SHP77 (cell line): ENCODE data around the gene SLCO2A1.

Experiments used
- DNase-seq, 2 experiments: peaks; one replicate each; lab custom pipeline; 2025; lab: John Stamatoyannopoulos, UW

The SLCO2A1 gene

DNA sequence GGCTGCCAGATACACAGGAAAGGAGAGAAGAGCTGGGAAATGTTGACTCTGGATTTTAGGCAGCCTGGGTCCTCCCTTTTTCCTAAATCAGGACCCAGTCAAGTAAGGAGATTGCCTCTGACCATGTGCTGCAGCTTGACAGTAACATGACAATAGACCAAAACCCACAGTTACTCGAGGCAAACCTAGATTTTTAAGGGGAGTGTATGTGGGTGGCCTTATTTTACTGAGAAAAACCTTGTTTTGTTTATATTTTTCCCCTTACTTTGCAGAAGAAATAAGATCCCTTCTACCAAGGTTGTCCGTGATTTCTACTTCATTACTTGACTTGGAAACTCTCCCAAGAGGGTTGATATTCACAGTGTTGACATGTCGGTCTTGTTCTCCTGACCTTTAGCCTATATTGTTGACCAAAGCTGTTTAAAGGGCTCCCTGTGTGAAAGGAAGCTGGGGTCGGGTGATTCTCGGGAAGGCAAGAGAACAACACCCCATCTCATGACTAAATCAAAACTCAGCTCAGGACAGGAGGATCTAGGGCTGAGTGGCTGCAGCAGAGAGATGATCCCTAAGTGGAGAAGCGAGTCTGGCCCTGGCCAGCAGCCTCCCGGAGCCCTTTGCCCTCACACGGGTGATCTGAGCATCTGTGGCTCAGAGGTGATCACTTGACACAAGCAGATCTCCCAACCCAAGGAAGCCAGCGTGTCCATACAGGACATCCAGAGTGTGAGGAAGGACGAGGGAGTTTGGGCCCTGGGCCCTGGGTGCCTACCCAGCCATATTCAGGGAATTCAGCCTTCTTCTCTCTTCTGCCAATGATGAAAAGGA lies 31.0 kb upstream of the SLCO2A1 start:
- DNase-seq: no peak

DNA sequence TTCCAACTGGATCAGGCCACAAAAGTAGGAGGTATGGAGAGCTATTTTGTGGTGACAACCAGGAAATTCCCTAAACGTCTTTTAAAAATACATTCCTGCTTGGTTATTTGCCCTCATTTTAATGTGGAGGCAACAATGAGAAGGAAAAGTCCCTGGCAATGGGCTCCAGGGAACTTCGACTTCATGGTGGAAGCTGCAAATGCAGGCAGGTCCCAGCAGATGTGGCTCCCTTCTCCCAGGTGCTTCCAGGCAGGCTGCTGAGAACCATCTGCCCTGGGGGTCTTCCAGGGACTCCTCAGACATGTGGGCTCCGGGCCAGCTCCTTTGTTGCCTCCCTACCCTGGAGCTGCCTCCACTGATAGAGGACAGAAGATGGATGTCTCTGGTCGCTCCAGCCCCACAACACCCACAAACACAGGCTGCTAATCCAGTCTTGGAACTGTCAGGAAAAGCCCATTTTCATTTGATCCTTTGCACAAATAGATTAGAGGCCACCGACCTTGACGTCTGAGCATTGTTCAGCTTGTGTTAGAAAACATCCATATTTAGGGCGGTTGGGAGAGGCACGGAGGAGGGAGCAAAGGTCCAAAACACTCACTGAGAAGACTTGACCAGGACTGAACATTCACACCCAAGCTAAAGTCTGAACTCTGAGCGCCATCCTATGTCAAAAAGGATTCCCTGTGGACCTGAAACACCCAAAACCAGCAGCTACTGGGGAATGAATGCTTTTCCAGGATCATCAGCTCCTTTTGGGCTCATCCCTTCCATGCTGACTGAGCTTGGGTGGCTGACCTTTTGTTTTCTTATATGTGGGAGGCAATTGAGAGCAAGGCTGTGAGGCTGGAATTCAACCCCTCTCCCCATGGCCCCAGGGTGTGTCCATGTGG lies 30.2 kb upstream of the SLCO2A1 start:
- DNase-seq: no peak

- no peak for DNase-seq
These were observed 29.4 kb upstream of the SLCO2A1 start for GRCh38 chr3:134059035-134059601.

GRCh38 chr3:134057654-134058110 lies 28.0 kb upstream of the SLCO2A1 start:
- DNase-seq: no peak

DNA sequence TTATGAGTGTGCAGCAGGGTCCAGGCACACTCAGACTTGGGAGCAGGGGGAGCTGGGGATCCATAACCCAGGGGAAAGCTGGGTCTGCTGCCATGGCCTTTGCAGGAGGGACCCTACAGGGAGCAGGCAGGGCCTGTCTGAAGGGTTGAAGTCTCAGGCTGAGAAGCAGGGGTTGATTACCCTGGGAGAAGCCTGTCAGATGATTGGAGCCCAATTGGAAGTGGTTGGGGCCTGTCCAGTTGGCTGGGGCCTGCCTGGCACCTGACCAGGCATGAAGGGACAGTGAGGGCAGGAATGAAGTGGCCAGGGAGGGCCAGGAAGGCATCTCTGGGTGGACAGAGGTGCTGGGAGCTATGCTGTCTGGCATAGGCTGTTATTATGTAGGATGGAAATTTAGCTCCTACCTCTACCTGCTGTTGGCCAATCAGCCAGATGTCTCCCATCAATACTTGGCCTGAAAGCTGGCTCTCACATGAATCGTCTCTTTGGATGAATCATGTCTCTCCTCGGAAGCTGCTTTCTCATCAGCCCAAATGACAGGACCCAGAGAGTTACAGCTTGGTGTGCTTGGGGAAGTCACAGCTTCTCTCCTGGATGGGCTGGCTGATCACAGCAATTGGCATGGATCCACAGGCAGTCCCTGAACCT lies 27.4 kb upstream of the SLCO2A1 start:
- DNase-seq: no peak

DNA sequence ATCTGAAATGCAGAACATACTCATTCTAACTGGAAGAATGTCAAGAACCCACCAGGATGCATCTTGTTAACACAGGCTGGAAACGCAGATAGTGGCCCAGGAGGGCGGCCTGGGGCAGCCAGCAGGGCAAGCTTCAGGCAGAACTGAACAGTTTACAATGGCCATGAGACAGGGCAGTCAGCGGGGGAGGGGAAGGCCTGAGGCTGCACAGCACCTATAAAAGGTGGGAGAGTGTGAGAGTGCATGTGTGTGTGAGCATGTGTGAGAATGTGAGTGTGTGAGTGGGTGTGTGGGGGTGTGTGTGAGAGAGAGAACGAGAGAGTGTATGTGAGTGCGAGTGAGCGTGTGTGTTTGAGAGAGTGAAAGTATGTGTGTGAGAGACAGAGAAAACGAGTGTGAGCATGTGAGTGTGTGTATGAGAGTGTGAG lies 26.8 kb upstream of the SLCO2A1 start:
- no peak for DNase-seq

DNA sequence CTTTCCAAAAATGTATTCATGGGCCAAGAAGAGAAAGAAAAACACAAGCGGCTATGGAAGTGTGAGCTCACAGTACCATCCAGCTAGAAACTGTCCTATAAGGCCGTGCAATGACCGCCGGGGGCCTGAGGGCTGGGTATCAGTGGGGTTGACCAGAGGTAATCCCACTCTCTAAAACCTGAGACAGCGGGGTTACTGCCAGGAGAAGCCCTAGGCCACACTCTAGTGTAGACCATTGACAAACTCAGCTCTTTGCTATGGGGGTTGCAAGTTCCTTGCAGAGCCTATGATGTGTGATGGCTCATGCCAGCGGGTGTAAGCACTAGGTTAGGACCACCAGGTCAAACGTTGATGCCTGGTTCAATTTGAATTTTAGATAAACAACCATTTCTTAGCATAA lies 25.9 kb upstream of the SLCO2A1 start:
- no peak for DNase-seq

DNA sequence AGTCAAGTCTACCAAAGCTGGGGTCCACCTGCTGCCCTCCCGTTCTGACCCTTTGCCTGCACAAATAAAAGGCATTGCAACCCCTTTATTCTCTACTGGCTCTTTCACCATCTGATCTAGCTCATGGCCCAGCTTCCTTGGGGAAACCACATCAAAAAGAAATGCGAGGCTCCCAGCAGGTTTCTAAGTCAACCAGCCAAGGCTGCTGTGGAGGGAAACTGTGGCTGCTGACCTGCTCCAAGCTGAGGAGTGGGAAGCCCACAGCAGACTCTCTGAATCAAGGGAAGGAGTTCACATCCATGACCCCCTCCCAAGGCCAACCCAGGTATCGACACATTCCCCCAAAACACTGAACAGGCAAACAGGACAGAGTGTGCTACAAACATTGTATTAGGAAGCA lies 25.2 kb upstream of the SLCO2A1 start:
- no peak for DNase-seq

GRCh38 chr3:134054231-134054630 lies 24.5 kb upstream of the SLCO2A1 start:
- DNase-seq: no peak

- no peak for DNase-seq
These were observed 22.6 kb upstream of the SLCO2A1 start for GRCh38 chr3:134052370-134052769.

- DNase-seq: no peak
These were observed 20.0 kb upstream of the SLCO2A1 start for GRCh38 chr3:134049676-134050075.

DNA sequence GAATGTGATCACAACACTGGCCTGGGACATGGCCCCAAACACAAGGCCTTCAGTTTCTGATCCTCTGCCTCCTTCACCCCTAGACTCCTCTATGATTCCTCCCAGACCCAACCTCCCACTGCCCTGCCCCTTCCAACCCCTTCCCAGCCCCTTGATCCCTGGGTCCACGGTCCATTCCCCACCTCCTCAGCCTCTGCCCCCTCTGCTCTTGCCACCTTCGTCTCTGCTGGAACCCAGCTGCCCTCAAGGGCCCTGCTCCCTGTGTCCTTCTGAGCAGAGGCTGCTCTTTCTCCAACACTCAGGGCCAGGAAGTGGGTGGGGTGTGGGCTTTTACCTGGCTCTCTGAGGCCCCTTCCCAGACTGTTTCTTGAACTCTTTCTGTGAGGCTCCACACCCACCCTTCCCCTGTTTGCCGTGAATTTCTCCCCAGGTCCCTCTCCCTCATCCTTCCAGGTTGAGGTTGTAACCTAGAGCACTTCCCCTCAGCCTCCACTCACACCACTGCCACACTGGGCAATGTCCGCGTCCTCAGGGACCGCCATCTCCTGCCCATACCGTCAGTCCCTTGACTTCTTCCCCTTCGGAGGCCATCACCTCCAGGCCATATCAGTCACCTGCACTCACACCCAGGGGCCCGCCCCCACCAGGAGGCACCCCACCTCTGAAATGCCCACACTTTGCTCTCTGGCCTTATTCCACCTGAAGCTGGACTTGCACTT lies 18.7 kb upstream of the SLCO2A1 start:
- DNase-seq: no peak

DNA sequence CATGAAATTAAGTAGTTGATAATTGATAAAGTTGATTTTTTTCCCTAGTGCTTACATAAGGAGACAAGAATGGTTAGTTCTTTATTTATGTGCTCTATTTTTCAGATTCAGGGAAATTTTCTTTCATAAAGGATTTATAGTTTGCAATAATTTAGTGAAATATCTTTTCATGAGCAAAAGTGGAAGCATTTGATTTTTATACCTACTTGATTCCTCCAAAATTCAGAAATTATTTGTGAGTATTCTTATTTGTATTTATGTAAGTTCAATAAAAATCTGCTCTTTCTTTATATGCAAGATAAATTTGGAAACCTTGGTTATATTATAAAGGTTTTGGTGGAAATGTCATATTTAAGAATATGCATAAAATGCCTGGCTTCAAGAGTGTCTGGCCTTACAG lies 14.7 kb upstream of the SLCO2A1 start:
- no peak for DNase-seq

GRCh38 chr3:134040066-134040465 lies 10.3 kb upstream of the SLCO2A1 start:
- DNase-seq: no peak

DNA sequence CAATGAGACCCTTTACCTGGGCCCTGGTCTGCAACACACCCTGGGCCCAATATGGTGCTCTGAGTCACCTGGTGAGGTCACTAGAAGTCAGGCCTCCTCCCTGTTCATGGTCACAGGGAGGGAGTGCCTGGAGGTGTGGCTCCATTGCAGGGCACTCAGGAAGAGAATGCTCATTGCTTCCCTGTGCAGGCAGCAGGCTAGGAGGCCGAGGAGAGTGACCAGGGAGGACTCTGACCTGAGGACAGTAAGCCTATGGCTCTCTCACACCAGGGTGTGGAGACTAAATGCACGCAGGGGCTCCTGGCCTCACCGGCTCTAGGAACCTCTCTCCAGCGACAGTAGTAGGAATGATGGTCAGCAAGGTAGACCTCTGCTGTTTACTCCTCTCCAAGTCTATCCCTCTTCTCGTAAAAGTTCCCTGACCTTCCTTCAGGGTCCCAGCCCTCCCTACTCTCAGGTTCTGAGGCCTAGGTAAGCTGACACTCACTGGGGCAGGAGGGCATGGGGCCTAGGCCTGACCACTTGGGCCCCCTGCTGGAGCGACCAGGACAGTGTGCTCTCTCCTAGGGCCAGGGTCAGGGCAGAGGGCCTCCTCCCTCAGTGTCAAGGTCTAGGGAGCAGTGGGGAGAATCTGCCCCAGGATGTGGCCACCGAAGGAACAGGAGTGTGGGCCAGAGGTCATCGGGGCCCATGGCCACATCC lies 9.6 kb upstream of the SLCO2A1 start:
- DNase-seq: no peak

DNA sequence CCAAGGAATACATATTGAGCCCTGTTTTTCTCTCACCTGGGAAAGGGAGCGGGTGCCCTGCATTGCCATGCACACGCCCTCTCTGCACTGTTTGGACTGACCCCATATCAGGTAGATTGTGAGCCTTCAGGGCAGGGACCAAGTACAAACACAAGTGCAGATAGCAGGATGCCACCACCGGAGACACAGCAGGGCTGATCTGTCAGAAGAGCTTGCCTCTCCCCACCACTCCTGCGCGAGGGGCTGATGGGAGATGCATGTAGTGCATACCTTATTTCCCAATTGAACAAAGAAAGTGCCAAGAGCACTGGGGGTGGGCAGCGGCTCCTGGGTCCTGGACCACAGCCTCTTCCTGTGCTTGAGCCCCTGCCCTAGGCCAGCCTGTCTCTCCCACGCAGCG lies 9.0 kb upstream of the SLCO2A1 start:
- DNase-seq: no peak

DNA sequence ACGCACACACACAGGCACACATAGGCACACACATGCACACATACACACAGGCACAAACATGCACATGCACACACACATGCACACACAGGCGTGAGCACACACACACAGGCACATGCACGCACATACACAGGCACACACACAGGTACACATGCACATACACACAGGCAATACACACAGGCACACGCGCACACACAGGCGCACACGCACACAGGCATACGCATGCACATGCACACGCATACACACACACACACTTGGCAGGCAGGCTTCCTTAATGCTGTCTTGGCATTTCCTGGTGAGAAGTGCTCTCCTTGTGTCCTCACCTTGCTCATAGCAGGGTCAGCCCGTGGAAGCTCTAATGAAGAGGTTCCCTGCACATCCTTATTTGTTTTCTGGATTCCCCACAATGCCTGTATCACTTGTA lies 8.4 kb upstream of the SLCO2A1 start:
- DNase-seq: no peak

DNA sequence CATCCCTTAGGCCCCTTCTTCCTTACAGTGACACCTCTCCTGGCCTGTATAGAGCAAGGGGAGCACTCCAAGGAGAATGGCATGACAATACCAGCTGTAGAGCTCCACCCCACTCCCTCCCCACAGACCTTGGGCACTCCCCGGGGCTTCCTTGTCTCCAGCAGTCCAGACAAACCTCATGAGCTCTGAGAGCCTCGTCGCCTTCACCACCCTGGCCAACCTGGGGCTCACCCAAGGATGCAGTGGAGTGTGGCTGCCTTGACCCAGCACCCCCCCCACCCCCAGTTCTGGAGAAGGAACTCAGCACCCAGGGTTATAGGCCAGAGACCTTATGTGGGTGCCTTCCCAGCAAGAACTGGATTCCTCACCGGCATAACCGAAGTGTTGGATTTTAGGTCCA lies 7.4 kb upstream of the SLCO2A1 start:
- DNase-seq: no peak

DNA sequence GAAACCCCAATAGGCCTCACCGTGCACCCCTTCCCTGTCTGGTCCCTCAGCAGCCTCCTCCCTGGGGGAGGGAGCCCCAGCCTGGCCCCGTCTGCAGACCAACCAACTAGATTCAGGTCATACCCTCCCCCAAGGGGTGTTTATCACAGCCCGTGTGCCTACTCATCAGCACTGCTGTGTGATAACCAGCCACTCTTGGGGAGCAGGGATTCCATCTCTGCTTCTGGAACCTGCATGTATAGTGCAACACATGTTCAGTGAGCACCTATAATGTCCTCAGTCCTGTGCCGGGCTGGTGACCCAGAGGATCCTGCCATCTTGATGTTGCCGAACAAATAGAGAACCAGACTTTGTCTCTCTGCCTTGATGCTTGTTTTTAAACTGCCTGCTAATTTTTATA lies 6.6 kb upstream of the SLCO2A1 start:
- DNase-seq: no peak

- no peak for DNase-seq
These were observed 6.1 kb upstream of the SLCO2A1 start for GRCh38 chr3:134035836-134036235.
